ENCODE data around the gene RSPO4.

Gene RSPO4

GRCh38 chr20:995170-995569 is 6.9 kb downstream of the RSPO4 start:
- no peak overlapping the region for H3K4me3 Mint-ChIP-seq
- H3K36me3 Mint-ChIP-seq (ENCODE audit: low read depth), result peaks cover 3% of the 10 kb centered on the region
- H3K9me3 Mint-ChIP-seq, result no peaks in the 10 kb centered on the region
- H3K27me3 Mint-ChIP-seq (ENCODE audit: low read depth, poor library complexity), result peaks cover 5% of the 10 kb centered on the region
- DNase-seq, result no peak
- no peak overlapping the region for H3K27ac Mint-ChIP-seq
- no peaks in the 10 kb centered on the region for H3K4me1 Mint-ChIP-seq
- TF ChIP-seq CTCF (IDR thresholded peaks at IDR 0.05), result no peak

GRCh38 chr20:992801-993535 is 9.1 kb downstream of the RSPO4 start:
- Mint-ChIP-seq H3K9me3 (no peaks in the 10 kb centered on the region), H3K4me3 (no peak overlapping the region), H3K27ac (no peak overlapping the region), H3K36me3 (ENCODE audit: low read depth) (no peaks in the 10 kb centered on the region), H3K4me1 (no peaks in the 10 kb centered on the region), H3K27me3 (ENCODE audit: low read depth, poor library complexity) (peaks cover 2% of the 10 kb centered on the region)
- no peak for DNase-seq
- no peak for TF ChIP-seq CTCF (IDR thresholded peaks at IDR 0.05)

GRCh38 chr20:991850-992249 is 10.3 kb downstream of the RSPO4 start:
- Mint-ChIP-seq H3K27me3 (ENCODE audit: low read depth, poor library complexity) (peaks cover 2% of the 10 kb centered on the region), H3K36me3 (ENCODE audit: low read depth) (no peaks in the 10 kb centered on the region), H3K4me1 (no peaks in the 10 kb centered on the region), H3K9me3 (no peaks in the 10 kb centered on the region), H3K27ac (no peak overlapping the region), H3K4me3 (no peak overlapping the region)
- no peak for TF ChIP-seq CTCF (IDR thresholded peaks at IDR 0.05)
- DNase-seq, result no peak

- H3K4me1 Mint-ChIP-seq, result no peaks in the 10 kb centered on the region
- H3K27me3 Mint-ChIP-seq (ENCODE audit: low read depth, poor library complexity), result peaks cover 2% of the 10 kb centered on the region
- peak overlapping the region; percentile 1 for H3K27ac Mint-ChIP-seq
- H3K4me3 Mint-ChIP-seq, result no peak overlapping the region
- no peaks in the 10 kb centered on the region for H3K9me3 Mint-ChIP-seq
- DNase-seq, result no peak
- H3K36me3 Mint-ChIP-seq (ENCODE audit: low read depth), result no peaks in the 10 kb centered on the region
- no peak for TF ChIP-seq CTCF (IDR thresholded peaks at IDR 0.05)
Measured at GRCh38 chr20:990293-990959, 11.7 kb downstream of the RSPO4 start.

- H3K4me1 Mint-ChIP-seq, result peaks cover 1% of the 10 kb centered on the region
- no peaks in the 10 kb centered on the region for H3K36me3 Mint-ChIP-seq (ENCODE audit: low read depth)
- H3K4me3 Mint-ChIP-seq, result no peak overlapping the region
- no peak overlapping the region for H3K27ac Mint-ChIP-seq
- H3K27me3 Mint-ChIP-seq (ENCODE audit: low read depth, poor library complexity), result peaks cover 2% of the 10 kb centered on the region
- no peak for TF ChIP-seq CTCF (IDR thresholded peaks at IDR 0.05)
- no peak for DNase-seq
- H3K9me3 Mint-ChIP-seq, result no peaks in the 10 kb centered on the region
Measured at GRCh38 chr20:988272-988671, 13.8 kb downstream of the RSPO4 start.

- Mint-ChIP-seq H3K4me1 (peaks cover 7% of the 10 kb centered on the region), H3K27ac (peak overlapping the region; percentile 31), H3K9me3 (no peaks in the 10 kb centered on the region), H3K36me3 (ENCODE audit: low read depth) (no peaks in the 10 kb centered on the region), H3K4me3 (no peak overlapping the region), H3K27me3 (ENCODE audit: low read depth, poor library complexity) (peaks cover 2% of the 10 kb centered on the region)
- TF ChIP-seq CTCF (IDR thresholded peaks at IDR 0.05), result no peak
- DNase-seq, result no peak
Measured at GRCh38 chr20:987677-988076, 14.4 kb downstream of the RSPO4 start.

Data from nephron progenitor cell (in vitro differentiated cells).